Measurements from ENCODE around the gene RPS6KA4.
"Not testable (repeated sequence)": the region's sequence is repeated elsewhere in the genome, so short reads cannot be mapped to it uniquely, and the experiment has no call there.

RPS6KA4 gene

DNA sequence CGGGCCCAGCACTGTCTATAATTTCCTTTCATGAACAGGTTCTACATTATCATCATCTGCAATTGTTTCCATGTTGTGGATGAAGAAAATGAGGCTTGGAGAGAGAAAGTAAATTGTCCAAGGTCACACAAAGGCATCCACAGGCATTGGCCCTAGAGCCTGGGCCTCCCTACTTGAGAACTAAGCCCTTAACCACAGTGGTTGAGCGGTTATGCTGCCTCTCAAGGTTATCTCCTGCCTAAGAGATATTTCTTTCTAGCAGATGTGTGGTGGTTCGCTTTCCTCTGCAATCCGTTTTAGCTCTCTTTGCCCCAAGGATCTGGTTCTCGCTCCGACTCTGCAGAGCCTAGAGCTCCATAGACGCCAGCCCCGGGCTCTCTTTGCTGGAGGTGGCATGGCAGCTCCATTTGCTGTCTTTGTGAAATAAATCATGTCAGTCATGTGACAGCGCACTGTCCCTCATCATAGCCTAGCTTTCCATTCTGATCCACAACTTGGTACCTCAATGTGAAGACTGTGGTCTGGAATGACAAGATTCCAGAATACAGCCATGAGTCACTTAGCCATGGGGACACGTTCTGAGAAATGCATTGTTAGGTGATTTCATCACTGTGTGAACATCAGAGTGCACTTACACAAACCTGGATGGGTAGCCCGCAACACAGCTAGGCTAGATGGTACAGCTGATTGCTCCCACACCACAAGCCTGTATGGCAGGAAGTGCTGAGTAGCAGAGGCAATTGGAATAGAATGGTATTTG is 27.2 kb downstream of the RPS6KA4 start:
- no peak for DNase-seq (ENCODE audit: low read depth)

DNA sequence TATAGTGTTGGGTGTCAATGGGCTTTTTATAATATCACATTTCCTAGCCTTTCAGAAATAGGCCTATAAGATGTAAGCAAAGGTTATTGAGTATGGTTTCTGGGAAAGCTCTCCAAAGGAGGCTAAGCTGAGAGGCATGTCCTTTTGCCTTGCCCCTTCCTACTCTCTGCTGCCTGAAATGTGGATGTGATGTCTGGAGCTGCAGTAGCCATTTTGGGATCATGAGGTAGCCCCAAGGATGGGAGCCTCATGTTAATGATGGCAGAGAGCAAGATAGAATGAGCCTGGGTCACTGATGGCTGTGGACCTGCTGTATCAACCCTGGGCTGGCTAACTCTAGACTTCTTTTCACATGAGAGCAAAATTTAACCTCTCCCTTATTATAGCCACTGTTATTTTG is 29.0 kb downstream of the RPS6KA4 start:
- no peak for DNase-seq (ENCODE audit: low read depth)

DNA sequence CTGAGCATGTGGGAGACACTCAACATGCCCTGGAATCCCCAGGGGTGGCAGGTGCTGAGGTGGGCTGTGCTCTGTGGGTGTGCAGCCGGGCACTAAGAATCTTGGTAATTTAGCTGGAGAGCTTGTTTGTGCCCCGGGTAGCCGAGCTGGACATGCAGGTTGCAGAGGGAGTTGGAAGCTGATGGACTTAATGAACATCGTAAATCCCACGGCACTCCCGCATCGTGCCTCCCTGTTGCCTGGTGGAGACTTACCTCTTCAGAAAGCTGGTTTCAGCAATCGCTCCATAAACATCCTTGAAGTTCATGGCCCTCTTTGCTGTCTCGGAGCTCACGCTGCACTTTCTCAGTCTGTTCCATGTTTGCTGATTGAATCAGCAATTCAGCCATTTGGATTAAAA is 29.9 kb downstream of the RPS6KA4 start:
- no peak for DNase-seq (ENCODE audit: low read depth)

- no peak for DNase-seq (ENCODE audit: low read depth)
These were observed 30.9 kb downstream of the RPS6KA4 start for GRCh38 chr11:64389851-64390250.

DNA sequence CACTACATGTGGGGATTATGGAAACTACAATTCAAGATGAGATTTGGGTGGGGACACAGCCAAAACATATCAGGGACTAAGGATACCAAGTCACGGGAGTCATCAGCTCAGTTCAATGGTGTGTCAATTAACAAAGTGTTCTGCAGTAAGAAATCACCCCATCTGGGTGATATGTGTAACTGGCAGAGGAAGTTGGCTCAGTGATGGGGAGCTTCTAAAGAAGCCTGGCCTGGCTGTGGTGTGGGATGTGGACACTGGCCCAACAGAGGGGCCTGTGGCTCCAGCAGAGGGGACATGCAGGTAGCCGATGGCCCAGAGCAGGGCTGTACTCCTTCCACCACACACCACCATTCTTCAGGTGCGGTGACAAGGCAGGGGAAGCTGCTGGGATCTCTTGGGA is 31.6 kb downstream of the RPS6KA4 start:
- DNase-seq (ENCODE audit: low read depth) = no peak

DNA sequence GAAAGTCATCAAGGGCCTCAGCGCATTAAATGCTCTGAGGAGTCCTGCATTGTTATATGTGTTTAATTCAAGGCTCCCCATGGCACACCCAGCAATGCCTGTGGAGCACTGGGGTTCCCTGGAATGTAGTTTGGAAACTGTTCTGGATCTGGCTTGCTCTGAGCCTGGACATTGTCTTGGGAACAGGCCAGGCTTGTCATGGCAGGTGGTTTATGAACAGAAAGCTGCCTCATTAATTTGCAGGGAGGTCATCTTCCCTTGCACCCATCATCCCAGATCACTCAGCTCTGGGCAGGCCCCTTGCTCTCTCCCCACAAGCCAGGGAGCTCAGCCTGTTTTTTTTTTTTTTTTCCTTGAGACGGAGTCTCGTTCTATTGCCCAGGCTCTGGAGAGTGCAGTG is 32.9 kb downstream of the RPS6KA4 start:
- no peak for DNase-seq (ENCODE audit: low read depth)

- no peak for DNase-seq (ENCODE audit: low read depth)
These were observed 36.6 kb downstream of the RPS6KA4 start for GRCh38 chr11:64395545-64396078.

- no peak for DNase-seq (ENCODE audit: low read depth)
These were observed 37.2 kb downstream of the RPS6KA4 start for GRCh38 chr11:64396079-64396591.

GRCh38 chr11:64400102-64400501 is 41.1 kb downstream of the RPS6KA4 start:
- no peak for DNase-seq (ENCODE audit: low read depth)

- DNase-seq (ENCODE audit: low read depth) = no peak
These were observed 41.7 kb downstream of the RPS6KA4 start for GRCh38 chr11:64400667-64401066.

- DNase-seq (ENCODE audit: low read depth) = no peak
These were observed 42.8 kb downstream of the RPS6KA4 start for GRCh38 chr11:64401775-64402174.

- DNase-seq (ENCODE audit: low read depth) = no peak
These were observed 44.1 kb downstream of the RPS6KA4 start for GRCh38 chr11:64403106-64403505.

DNA sequence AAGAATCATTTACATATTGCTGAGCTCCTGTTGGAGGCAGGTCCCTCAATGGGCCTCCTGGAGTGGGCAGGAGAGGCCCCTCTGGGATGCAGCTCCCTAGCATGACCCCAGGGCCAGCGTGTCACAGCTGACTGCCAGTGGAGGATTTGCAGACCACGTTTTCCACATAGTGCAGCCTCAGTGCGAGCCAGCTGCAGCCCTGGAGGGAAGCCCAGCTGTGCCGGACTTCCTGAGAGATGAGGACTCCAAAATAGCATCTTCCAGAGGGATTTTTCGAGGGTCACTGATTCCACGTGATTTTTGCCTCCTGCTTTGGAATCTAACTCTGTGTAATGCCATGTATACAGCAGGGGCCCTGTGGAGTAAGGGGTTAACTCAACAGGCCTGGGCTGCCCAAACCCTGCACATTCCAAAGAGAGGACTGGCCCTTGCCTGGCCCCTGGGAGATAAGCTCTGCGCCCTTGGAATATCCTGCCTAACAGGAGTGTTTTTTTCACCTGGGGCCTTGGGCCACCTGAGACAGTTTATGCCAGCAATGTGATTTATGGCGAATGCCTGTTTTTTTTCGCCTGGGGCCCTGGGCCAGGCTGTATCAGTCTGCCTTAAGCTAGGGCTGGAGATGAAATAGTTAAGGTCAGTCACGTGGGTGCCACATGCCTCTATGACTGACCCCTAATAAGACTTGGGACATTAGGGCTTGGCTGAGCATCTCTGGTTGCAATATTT is 47.4 kb downstream of the RPS6KA4 start:
- DNase-seq (ENCODE audit: low read depth) = no peak

DNA sequence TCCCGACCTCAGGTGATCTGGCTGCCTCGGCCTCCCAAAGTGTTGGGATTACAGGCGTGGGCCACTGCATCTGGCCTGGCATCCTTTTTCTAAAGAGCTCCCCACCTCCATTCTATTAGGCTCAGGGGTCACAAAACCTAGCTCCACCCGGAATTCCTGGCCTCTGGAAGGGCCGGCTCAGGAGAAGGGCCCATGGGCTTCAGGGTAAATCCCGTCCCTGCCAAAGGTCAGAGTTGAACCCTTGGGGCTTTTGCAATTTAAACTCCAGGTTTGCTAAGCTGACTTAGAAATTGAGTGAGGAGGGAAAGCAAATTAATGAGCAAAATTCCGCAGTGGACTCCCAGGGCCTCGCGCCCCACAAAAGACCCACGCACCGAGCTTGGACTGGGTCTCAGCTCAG is 48.3 kb downstream of the RPS6KA4 start:
- no peak for DNase-seq (ENCODE audit: low read depth)

GRCh38 chr11:64407630-64408029 is 48.7 kb downstream of the RPS6KA4 start:
- DNase-seq (ENCODE audit: low read depth) = no peak

DNA sequence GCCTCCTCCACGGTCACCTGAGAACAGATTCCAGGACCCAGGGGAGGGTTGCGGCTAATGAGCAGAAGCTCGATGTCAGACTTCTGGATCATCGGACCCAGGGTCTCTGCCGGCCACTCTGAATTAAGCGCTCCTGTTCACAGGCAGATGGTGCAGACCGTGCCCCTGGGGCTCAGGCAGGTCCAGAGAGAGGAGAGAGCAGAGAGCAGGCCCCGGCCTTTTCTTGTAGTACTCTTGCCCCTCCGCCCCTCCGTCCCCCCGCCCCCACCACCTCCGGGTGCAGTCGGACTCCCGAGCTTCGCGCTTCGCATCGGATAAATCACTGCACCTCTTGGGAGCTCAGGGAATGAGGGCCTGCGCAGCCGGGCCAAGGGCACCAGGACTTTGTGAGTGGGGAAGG is 50.3 kb downstream of the RPS6KA4 start:
- no peak for DNase-seq (ENCODE audit: low read depth)

DNA sequence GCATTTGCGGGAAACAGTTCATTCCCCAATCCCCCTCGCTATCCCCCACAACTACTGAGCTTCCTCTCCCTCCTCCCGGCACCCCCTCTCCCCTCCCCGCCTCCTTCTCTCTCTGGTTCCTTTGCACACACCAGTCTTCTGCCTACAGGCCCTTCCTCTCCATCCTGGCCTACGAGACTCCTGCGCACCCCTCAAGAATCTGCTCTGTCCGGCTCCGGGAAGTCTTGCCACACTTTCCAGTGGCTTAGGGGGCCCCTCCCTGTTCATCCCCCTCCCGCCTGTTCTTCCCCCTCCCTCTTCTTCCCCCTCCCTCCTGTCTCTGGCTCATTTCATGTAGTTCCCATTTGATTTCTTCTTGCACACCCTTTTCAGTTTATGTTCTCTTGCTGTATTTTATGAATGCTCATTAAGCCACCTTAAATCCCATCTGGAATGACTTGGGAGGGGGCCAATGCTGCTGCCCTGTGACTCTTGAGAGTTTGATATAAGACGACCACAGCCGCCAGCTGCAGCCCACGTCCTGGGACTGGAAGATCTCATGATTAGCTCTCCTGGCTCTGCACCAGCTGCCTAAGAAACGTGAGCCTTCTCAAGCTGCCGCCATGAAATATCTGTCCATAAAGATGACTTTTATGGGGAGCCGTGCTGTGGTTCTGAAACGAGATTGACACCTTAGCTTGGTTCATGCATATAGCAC is 50.9 kb downstream of the RPS6KA4 start:
- no peak for DNase-seq (ENCODE audit: low read depth)

DNA sequence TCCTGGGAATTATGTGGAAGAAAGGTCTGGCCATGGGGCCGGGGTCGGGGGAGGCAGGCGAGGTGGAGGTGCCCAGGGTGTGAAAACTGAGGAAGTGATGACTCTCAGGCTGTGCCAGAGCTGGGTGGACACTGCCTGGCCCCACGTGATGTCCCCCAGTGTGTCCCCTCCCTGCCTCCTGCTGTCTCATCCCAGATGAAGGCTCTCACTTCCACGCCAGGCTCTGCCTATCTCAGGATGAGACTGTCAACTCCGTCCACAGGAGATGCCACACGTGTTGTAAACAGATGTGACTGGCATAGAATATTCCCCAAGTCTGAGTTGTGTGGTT is 51.4 kb downstream of the RPS6KA4 start:
- no peak for DNase-seq (ENCODE audit: low read depth)

- DNase-seq (ENCODE audit: low read depth) = no peak
These were observed 54.5 kb downstream of the RPS6KA4 start for GRCh38 chr11:64413417-64413816.

- DNase-seq (ENCODE audit: low read depth) = no peak
These were observed 56.3 kb downstream of the RPS6KA4 start for GRCh38 chr11:64415286-64415685.

GRCh38 chr11:64415996-64416728 is 57.2 kb downstream of the RPS6KA4 start:
- DNase-seq (ENCODE audit: low read depth) = no peak

DNA sequence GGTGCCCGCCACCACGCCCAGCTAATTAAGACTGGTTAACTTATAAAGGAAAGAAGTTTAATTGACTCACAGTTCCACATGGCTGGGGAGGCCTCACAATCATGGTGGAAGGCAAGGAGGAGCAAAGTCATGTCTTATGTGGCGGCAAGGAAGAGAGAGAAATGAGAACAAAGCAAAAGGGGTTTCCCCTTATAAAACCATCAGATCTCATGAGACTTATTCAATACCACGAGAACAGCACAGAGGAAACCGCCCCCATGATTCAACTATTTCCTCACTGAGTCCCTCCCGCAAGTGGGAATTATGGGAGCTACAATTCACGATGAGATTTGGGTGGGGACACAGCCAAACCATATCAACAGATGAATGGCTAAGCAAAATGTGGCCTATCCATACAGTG is 59.3 kb downstream of the RPS6KA4 start:
- DNase-seq (ENCODE audit: low read depth) = not testable (repeated sequence)

Data from activated T-cell treated with anti-CD3 and anti-CD28 coated beads for 1 hour (primary cell).